GM12864 (cell line): ENCODE results near the gene WWOX.

ENCODE experiments used
- DNase-seq: peaks from one replicate; pipeline ENCODE4 v3.0.0-alpha.2; 2011; ENCODE audit warnings: low read depth
- H3K4me3 ChIP-seq: 2 replicates; pipeline ENCODE4 v1.5.1; 2011; ENCODE audit warnings: mild to moderate bottlenecking, low read depth, low read length, control low read depth
- CTCF ChIP-seq: IDR thresholded peaks from 2 replicates; pipeline ENCODE4 v1.5.1; 2011; ENCODE audit warnings: low read depth, mild to moderate bottlenecking, moderate library complexity, low read length, control low read depth, inconsistent platforms; ENCODE audit errors: missing control alignments

WWOX gene

GRCh38 chr16:78117391-78117790 is 17.9 kb downstream of the WWOX start:
- H3K4me3 ChIP-seq, result no peak overlapping the region
- no peak for TF ChIP-seq CTCF
- no peak for DNase-seq

DNA sequence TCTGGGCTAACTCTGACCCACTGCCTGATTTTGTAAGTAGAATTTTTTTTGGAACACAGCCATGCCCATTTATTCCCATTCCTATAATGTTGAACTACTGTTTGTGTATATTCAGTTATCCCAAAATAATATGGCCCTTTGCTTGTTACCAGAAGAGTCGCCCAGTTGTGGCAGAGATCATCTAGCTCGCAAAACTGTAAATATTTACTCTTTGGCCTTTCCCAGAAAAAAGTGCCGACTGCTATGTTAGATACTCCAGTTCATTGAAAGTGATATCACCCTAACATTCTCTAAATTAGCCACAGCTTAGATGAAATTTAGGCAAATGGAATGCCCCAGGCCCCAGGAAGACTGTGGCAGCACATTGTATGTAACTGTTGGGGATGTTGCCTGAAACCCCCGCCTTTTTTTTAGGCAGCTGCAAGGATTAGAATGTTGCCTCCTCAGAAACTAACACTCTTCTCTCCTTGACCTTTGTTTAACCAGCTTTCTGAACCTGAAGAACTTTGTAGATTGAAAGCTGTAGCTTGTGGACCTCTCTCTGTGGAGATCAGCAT is 19.1 kb downstream of the WWOX start:
- no peak for DNase-seq
- TF ChIP-seq CTCF, result no peak

GRCh38 chr16:78122774-78123315 is 23.4 kb downstream of the WWOX start:
- TF ChIP-seq CTCF, result peak; percentile 18

More for the DNA sequence above, 19.1 kb downstream of the WWOX start:
- no peak overlapping the region for H3K4me3 ChIP-seq

GRCh38 chr16:78125112-78125844 is 25.8 kb downstream of the WWOX start:
- DNase-seq, result no peak
- no peak for TF ChIP-seq CTCF
- H3K4me3 ChIP-seq, result no peak overlapping the region

More at GRCh38 chr16:78122774-78123315, 23.4 kb downstream of the WWOX start:
- DNase-seq, result no peak
- no peak overlapping the region for H3K4me3 ChIP-seq

DNA sequence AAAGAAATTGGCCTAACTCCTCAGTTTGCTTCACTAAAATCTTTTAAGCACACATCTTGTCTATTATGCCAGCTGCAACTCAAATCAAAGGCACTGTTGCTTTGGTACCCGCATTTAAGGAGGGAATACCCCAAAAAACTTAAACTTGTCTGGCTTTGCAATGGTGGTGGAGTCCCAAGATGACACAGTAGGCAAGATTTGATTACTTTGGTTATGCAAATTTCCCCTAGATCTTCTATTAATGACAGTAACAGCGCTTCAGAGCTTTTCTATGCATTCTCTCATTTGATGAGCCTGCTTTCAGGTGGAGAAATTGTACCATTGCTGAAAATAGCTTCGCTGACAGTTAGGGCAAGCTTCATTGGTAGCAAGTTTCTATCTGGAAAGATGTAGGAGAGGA is 27.2 kb downstream of the WWOX start:
- no peak overlapping the region for H3K4me3 ChIP-seq
- DNase-seq, result no peak
- TF ChIP-seq CTCF, result no peak

GRCh38 chr16:78127130-78127529 is 27.7 kb downstream of the WWOX start:
- H3K4me3 ChIP-seq, result no peak overlapping the region
- no peak for TF ChIP-seq CTCF
- no peak for DNase-seq
